ENCODE measurements around the gene TBC1D17. TPM values are rescaled to one million over a fixed set of nuclear protein-coding genes. Genes with fewer than 3 reads are reported as not detected.

Gene TBC1D17
- total RNA-seq (10 to 100 TPM; 23.1 to 77.5 (median 49.8) TPM), polyA plus RNA-seq (10 to 100 TPM; 41.3 to 66.9 TPM)
- long read RNA-seq, donor 1, transcript TBC1D17-201 (17 exons, 2,366 nt) = major isoform, 15 of 60 reads
- long read RNA-seq, donor 1, partial matches to known transcripts = 33 of 60 reads
- long read RNA-seq, donor 1, other reads (novel, unspliced or antisense) = 10 of 60 reads
- long read RNA-seq, donor 2, partial matches to known transcripts = 0 of 4 reads
- long read RNA-seq, donor 2, other reads (novel, unspliced or antisense) = 0 of 4 reads
- long read RNA-seq, donor 3, transcript TBC1D17-201 (17 exons, 2,366 nt) = major isoform, 30 of 77 reads
- long read RNA-seq, donor 3, partial matches to known transcripts = 31 of 77 reads
- long read RNA-seq, donor 3, other reads (novel, unspliced or antisense) = 15 of 77 reads

- Histone ChIP-seq H3K27ac (peak within 1 kb of the TSS; percentile 97 to 99), H3K9me3 (no peaks in the 10 kb centered on the region), H3K4me1 (ENCODE audit: insufficient read depth) (no peaks in the 10 kb centered on the region), H3K27me3 (no peaks in the 10 kb centered on the region), H3K36me3 (no peaks in the 10 kb centered on the region), H3K4me3 (peak within 1 kb of the TSS; percentile 85)
- TF ChIP-seq CTCF (IDR thresholded peaks at IDR 0.05) = no peak
- TF ChIP-seq POLR2A (IDR thresholded peaks at IDR 0.05) = peak; percentile 96
- no peak for TF ChIP-seq EP300 (IDR thresholded peaks at IDR 0.05)
- WGBS, 3 donors = 0 to 1% (median 0%) methylated on average over 60 to 61 of the region's 61 CpGs
- intact Hi-C loops (cut with DNase I) = no loop called here
- DNase-seq = peak; percentile 99 to 100 (median 99)
Observed at GRCh38 chr19:49877020-49877878, at the start of gene TBC1D17, which contains the start of gene AKT1S1. Gene TBC1D17 (plus strand): TSS chr19:49877702. CDS start chr19:49877724, 22 bp downstream. Gene AKT1S1 (minus strand): TSS chr19:49877355. CDS start chr19:49873295, 4,060 bp downstream.

GRCh38 chr19:49829200-49829599 is 48.3 kb upstream of the TBC1D17 start:
- 92 to 93% (median 92%) methylated on average over 7 to 8 of the region's 8 CpGs for WGBS, 3 donors
- Histone ChIP-seq H3K27me3 (no peaks in the 10 kb centered on the region), H3K27ac (no peak overlapping the region), H3K4me3 (no peak overlapping the region), H3K9me3 (no peaks in the 10 kb centered on the region), H3K4me1 (ENCODE audit: insufficient read depth) (peaks cover 3% of the 10 kb centered on the region), H3K36me3 (no peaks in the 10 kb centered on the region)
- TF ChIP-seq EP300 (IDR thresholded peaks at IDR 0.05) (no peak), CTCF (IDR thresholded peaks at IDR 0.05) (no peak), POLR2A (IDR thresholded peaks at IDR 0.05) (no peak)
- intact Hi-C loops (cut with DNase I) = no loop called here
- no peak for DNase-seq

- no peak overlapping the region for H3K4me3 ChIP-seq
- no peak for TF ChIP-seq EP300 (IDR thresholded peaks at IDR 0.05)
- no peak for TF ChIP-seq POLR2A (IDR thresholded peaks at IDR 0.05)
- no peak for DNase-seq
- no peaks in the 10 kb centered on the region for H3K27me3 ChIP-seq
- H3K27ac ChIP-seq = no peak overlapping the region
- intact Hi-C loops (cut with DNase I) = no loop called here
- peaks cover 3% of the 10 kb centered on the region for H3K4me1 ChIP-seq (ENCODE audit: insufficient read depth)
- no peaks in the 10 kb centered on the region for H3K9me3 ChIP-seq
- 89 to 92% (median 91%) methylated on average over 18 of the region's 18 CpGs for WGBS, 3 donors
- no peaks in the 10 kb centered on the region for H3K36me3 ChIP-seq
Observed at GRCh38 chr19:49829721-49830120, 47.8 kb upstream of the TBC1D17 start.

- Histone ChIP-seq H3K4me3 (no peak overlapping the region), H3K27me3 (no peaks in the 10 kb centered on the region), H3K9me3 (no peaks in the 10 kb centered on the region), H3K27ac (no peak overlapping the region), H3K36me3 (no peaks in the 10 kb centered on the region), H3K4me1 (ENCODE audit: insufficient read depth) (no peaks in the 10 kb centered on the region)
- 91 to 96% (median 91%) methylated on average over 11 to 12 of the region's 12 CpGs for WGBS, 3 donors
- intact Hi-C loops (cut with DNase I) = no loop called here
- no peak for DNase-seq
- TF ChIP-seq POLR2A (IDR thresholded peaks at IDR 0.05) = no peak
- TF ChIP-seq CTCF (IDR thresholded peaks at IDR 0.05) = no peak
- no peak for TF ChIP-seq EP300 (IDR thresholded peaks at IDR 0.05)
Observed at GRCh38 chr19:49830766-49831165, 46.7 kb upstream of the TBC1D17 start.
